OCI-LY7 (cell line): Measurements from ENCODE around the gene UBE2C. TPM values are rescaled to one million over a fixed set of nuclear protein-coding genes. Genes with fewer than 3 reads are reported as not detected.

ENCODE experiments used
- BruUV-seq: library from RNA; stranded (reverse); fragments of 400-500 nt; replicated peaks from 2 replicates; lab custom pipeline; 2021; lab: Mats Ljungman, UMichigan
- CTCF ChIA-PET: fragments of 300-600 bp; sonication (Branson Sonifier 250); formaldehyde crosslinking; loops from one replicate; lab custom pipeline; 2022; ENCODE audit warnings: antibody characterized with exemption; ENCODE audit not compliant: unreplicated experiment; lab: Charles Lee
- POLR2A ChIA-PET: fragments of 300-600 bp; sonication (Branson Sonifier 250); formaldehyde crosslinking; loops from one replicate; lab custom pipeline; 2022; ENCODE audit warnings: antibody characterized with exemption; lab: Charles Lee
- DNase-seq: peaks from one replicate; pipeline ENCODE4 v3.0.0-alpha.2; 2015; ENCODE audit warnings: low spot score
- H2AFZ ChIP-seq: fragments of 200-600 bp; sonication (generic), shearing (Covaris generic); 2 replicates; pipeline ENCODE4 v1.6.1; 2014; ENCODE audit warnings: mild to moderate bottlenecking, antibody characterized with exemption, low read length, moderate library complexity
- H3K27ac ChIP-seq: fragments of 200-600 bp; sonication (generic); 2 replicates; pipeline ENCODE4 v1.5.1; 2014; ENCODE audit warnings: mixed run types, low read depth, mild to moderate bottlenecking, moderate library complexity, low read length, inconsistent platforms; ENCODE audit not compliant: poor library complexity, severe bottlenecking
- H3K36me3 ChIP-seq: fragments of 200-600 bp; sonication (generic); 2 replicates; pipeline ENCODE4 v1.6.1; 2014; ENCODE audit warnings: mild to moderate bottlenecking, antibody characterized with exemption, low read length, moderate library complexity, mixed read lengths; ENCODE audit not compliant: insufficient read depth
- H3K4me1 ChIP-seq: fragments of 200-600 bp; sonication (generic); 2 replicates; pipeline ENCODE4 v1.5.1; 2014; ENCODE audit warnings: mild to moderate bottlenecking, low read length; ENCODE audit not compliant: insufficient read depth, poor library complexity, severe bottlenecking
- H3K4me2 ChIP-seq: fragments of 200-600 bp; sonication (generic); 2 replicates; pipeline ENCODE4 v1.6.1; 2014; ENCODE audit warnings: mild to moderate bottlenecking, low read length
- H3K4me3 ChIP-seq: fragments of 200-600 bp; sonication (generic); 2 replicates; pipeline ENCODE4 v1.5.1; 2014; ENCODE audit warnings: mild to moderate bottlenecking, low read depth, low read length; ENCODE audit not compliant: poor library complexity, severe bottlenecking
- H3K79me2 ChIP-seq: fragments of 200-600 bp; sonication (generic); 2 replicates; pipeline ENCODE4 v1.6.1; 2016; ENCODE audit warnings: low read depth, mild to moderate bottlenecking, low read length, moderate library complexity, mixed read lengths; ENCODE audit not compliant: insufficient read depth
- H3K9me2 ChIP-seq: fragments of 200-600 bp; sonication (generic); 2 replicates; pipeline ENCODE4 v1.6.1; 2016; ENCODE audit warnings: mild to moderate bottlenecking, low read length, mixed read lengths; ENCODE audit not compliant: insufficient read depth
- H3K9me3 ChIP-seq: fragments of 200-600 bp; sonication (generic); 2 replicates; pipeline ENCODE4 v1.6.1; 2014; ENCODE audit warnings: mild to moderate bottlenecking, mixed run types, low read length, mixed read lengths
- H4K20me1 ChIP-seq: fragments of 200-600 bp; sonication (generic); 2 replicates; pipeline ENCODE4 v1.6.1; 2014; ENCODE audit warnings: mild to moderate bottlenecking, antibody characterized with exemption, low read length, moderate library complexity, mixed read lengths; ENCODE audit not compliant: insufficient read depth
- CTCF ChIP-seq: fragments of 200-600 bp; sonication (generic); conservative IDR thresholded peaks from 2 replicates; pipeline ENCODE4 v1.5.1; 2014; ENCODE audit warnings: mild to moderate bottlenecking, antibody characterized with exemption, low read length, moderate library complexity, mixed read lengths
- EZH2phosphoT487 ChIP-seq: fragments of 200-600 bp; sonication (generic); IDR thresholded peaks from 2 replicates; pipeline ENCODE4 v1.6.1; 2018; ENCODE audit warnings: low read depth, borderline replicate concordance, mild to moderate bottlenecking, mixed run types, antibody characterized with exemption, low read length, moderate library complexity, mixed read lengths
- intact Hi-C: fragments of 100-400 bp; cut with micrococcal nuclease; formaldehyde crosslinking; loops from one replicate; pipeline ENCODE4 v1.10.0; 2022; ENCODE audit not compliant: unreplicated experiment
- total RNA-seq, 2 experiments: library from RNA; depleted of rRNA in 1 of 2; stranded (reverse); fragments of >200 nt in 1 of 2; shearing (Covaris generic) in 1 of 2; gene quantifications; 2 replicates each; pipeline ENCODE4 v1.2.3, GENCODE V29; 2014 to 2022

The UBE2C gene
- total RNA-seq, 2 experiments from 2014 or later = 222 to 269 TPM

GRCh38 chr20:45782890-45783289, 29.6 kb upstream of the UBE2C start:
- CTCF ChIA-PET = no interaction called here
- TF ChIP-seq EZH2phosphoT487 (no peak), CTCF (no peak)
- Histone ChIP-seq H3K4me3 (no peak overlapping the region), H2AFZ (no peak overlapping the region), H3K36me3 (no peaks in the 10 kb centered on the region), H3K4me2 (no peak overlapping the region), H3K27ac (no peak overlapping the region), H3K9me2 (no peaks in the 10 kb centered on the region), H3K79me2 (no peaks in the 10 kb centered on the region), H3K4me1 (peaks cover 7% of the 10 kb centered on the region), H3K9me3 (no peaks in the 10 kb centered on the region), H4K20me1 (no peaks in the 10 kb centered on the region)
- DNase-seq = no peak
- intact Hi-C loops = no loop called here
- POLR2A ChIA-PET = no interaction called here
- no TSS peak for BruUV-seq

- intact Hi-C loops = no loop called here
- Histone ChIP-seq H4K20me1 (no peaks in the 10 kb centered on the region), H3K4me3 (no peak overlapping the region), H3K27ac (no peak overlapping the region), H3K36me3 (no peaks in the 10 kb centered on the region), H3K9me2 (no peaks in the 10 kb centered on the region), H3K4me1 (peaks cover 11% of the 10 kb centered on the region), H3K79me2 (no peaks in the 10 kb centered on the region), H3K4me2 (no peak overlapping the region), H2AFZ (no peak overlapping the region), H3K9me3 (no peaks in the 10 kb centered on the region)
- BruUV-seq = no TSS peak
- ChIA-PET POLR2A (no interaction called here), CTCF (interaction anchor here (1.1 kb wide), 1 partner anchor 12 kb away, joined by 3 read pairs; no protein-coding TSS in a partner anchor)
- no peak for DNase-seq
- no peak for TF ChIP-seq CTCF
- no peak for TF ChIP-seq EZH2phosphoT487
Observed at GRCh38 chr20:45783656-45784294, 28.7 kb upstream of the UBE2C start.

- Histone ChIP-seq H3K27ac (no peak overlapping the region), H3K4me2 (no peak overlapping the region), H3K4me3 (no peak overlapping the region), H4K20me1 (no peaks in the 10 kb centered on the region), H3K79me2 (peaks cover 7% of the 10 kb centered on the region; the same call in 1 of the 2 replicates), H3K4me1 (peaks cover 14% of the 10 kb centered on the region), H2AFZ (no peak overlapping the region), H3K9me3 (no peaks in the 10 kb centered on the region), H3K36me3 (no peaks in the 10 kb centered on the region), H3K9me2 (no peaks in the 10 kb centered on the region)
- CTCF ChIA-PET = interaction anchor here (0.6 kb wide), 1 partner anchor 957 kb away, joined by 8 read pairs; no protein-coding TSS in a partner anchor
- intact Hi-C loops = no loop called here
- TF ChIP-seq EZH2phosphoT487 (no peak), CTCF (no peak)
- POLR2A ChIA-PET = no interaction called here
- no TSS peak for BruUV-seq
- no peak for DNase-seq
Observed at GRCh38 chr20:45788351-45788750, 24.1 kb upstream of the UBE2C start.
